HG03159 (cell line): ENCODE measurements around the gene PDIA4.
"Not testable (repeated sequence)": the region's sequence is repeated elsewhere in the genome, so short reads cannot be mapped to it uniquely, and the experiment has no call there.

Source experiments
- ATAC-seq: cut with Tn5 transposase; IDR thresholded peaks from one replicate; pipeline ENCODE4 v1.9.1; 2021; ENCODE audit warnings: mild to moderate bottlenecking, moderate library complexity; ENCODE audit not compliant: unreplicated experiment

The PDIA4 gene

GRCh38 chr7:149004405-149005370 is 23.6 kb downstream of the PDIA4 start:
- no peak for ATAC-seq

DNA sequence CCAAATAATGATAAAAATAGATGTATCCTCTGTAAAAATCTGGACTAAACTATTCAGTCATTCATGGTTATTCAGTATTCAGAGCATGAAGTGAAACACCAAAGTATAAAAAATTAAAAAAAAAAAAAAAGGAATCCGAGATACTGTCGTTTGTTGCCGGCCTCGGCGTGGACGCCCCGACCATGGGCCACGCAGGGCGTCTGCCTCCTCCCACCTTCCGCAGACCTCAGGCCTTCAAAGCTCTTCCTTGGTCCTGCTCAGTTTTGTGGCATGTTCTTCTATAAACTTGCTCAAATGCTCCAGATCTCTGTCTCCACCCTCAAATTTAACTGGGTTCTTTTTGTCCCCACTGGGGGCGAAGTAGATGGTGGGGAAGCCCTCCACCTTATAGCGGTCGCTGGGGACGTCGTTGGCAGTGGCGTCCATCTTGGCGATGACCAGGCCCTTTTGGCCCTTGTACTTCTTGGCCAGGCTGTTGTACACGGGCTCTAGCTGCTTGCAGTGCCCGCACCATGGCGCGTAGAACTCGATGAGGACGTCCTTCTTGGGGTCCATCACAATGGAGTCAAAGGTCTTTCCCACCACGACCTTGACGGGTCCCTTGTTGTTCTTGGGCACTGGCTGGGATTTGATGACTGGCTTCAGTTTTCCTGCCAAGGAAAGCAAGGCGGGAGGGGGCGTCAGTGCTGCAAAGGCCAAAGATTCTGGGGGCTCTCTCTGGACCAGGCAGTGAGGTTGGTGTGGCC is 24.6 kb downstream of the PDIA4 start:
- ATAC-seq: no peak

DNA sequence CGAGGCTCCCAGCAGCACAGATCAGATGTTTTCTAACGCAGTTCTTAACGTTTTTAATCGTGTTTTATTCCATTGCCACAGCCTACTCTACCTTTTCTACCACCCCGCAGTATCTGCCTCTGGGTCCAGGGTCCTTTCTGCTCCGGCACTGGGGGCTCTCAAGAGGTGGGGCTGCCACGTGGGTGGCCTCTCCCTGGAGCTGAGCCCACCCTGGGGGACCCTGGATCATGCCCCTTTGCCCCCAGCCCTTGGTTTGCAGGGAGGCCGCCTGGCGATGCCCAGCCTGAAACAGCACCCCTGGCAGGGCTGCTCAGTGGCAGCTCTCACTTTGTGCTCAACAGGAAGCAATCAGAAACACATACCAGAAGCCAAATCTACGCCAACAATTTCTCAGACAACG is 25.3 kb downstream of the PDIA4 start:
- ATAC-seq: no peak

GRCh38 chr7:149002604-149003003 is 25.7 kb downstream of the PDIA4 start:
- no peak for ATAC-seq

- ATAC-seq: no peak
Observed at GRCh38 chr7:149001427-149002068, 26.8 kb downstream of the PDIA4 start.

DNA sequence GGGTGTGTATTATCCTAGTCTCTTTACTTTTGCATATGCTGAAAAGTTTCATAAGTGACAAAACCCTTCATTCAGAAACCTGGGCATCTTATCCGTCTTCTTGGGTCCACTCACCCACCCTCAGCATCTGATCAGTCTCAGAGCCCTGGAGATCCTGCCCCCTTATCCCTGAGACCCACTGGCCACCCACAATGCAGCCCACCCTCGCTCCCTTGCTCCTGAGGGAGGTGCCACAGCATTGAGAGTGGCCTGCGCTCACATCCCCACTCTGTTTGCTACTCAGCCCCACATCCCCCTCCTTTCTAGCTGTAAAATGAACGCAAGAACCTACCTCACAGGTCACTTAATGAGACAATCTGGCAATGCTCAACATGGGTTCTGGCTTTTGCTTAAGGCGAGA is 27.3 kb downstream of the PDIA4 start:
- ATAC-seq: no peak

DNA sequence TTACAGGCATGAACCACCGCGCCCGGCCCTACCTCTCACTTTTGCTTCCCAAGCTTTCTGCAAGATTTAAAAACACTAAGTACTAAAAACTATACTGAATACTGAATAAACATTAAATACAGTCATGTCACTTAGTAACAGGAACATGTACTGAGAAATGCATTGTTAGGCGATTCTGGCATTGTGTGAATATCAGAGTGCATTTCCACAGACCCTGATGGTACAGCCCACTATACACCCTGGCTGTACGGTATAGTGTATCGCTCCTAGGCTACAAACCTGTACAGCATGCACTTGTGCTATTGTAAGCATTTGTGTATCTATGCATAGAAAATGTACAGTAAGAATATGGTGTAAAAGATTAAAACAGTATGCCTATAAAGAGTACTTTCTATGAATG is 29.1 kb downstream of the PDIA4 start:
- no peak for ATAC-seq

DNA sequence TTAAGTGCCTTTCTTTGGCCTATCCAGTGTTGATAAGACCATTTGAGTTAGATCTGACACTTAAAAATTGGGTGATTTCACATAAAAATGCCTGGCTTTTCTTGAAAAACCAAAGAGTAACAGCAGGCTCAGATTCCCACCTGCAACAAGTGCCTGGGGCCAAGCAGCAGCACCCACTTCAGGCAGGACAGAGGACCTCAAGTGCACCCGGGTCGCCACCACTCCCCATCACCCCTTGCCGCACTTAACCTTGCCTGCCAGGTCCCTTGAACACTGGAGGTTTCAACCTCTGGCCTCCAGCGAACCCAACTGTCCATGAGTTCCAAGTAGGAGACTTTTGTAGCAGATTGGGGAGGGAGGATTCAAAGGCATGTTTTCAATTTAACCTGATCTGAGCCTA is 30.8 kb downstream of the PDIA4 start:
- ATAC-seq: no peak

DNA sequence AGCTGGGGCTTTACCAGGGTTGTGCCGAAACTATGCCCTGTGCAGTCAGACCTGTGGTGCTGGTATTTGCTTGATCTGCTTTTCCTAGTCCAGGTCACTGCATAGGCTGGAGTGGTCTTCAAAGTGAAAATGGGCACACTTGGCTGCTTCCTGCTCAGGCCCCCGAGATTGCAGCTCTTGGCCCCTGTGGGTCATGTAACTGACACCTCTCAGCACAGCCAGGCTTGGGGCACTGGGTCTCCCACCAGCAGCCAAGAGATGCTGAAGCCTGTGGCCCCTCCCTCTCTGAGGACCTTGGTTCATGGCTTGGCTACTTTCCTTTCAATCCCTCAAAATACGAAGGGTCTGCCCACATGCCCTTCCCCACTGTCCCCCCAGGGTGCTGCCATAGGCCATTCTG is 33.7 kb downstream of the PDIA4 start:
- ATAC-seq: no peak

DNA sequence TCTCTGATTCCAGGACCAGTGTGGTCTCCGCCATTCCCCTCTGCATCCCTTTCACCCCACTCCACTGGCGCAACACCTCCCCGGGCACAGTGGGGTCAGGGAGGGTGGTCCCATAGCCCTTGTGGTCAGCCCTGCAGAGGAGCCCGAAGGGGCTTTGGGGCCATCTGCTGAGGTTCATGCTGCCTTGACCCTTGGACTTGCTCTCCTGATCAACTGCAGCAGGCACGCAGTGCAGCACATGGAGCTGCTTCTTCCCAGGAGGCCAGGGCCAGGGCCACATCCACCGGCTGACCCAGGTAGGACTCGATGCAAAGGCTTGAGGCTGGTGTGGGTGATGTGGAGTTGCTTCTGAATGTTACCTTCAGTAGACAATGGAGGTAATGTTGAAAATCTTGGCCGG is 35.1 kb downstream of the PDIA4 start:
- ATAC-seq: no peak

- no peak for ATAC-seq
Observed at GRCh38 chr7:148991536-148991935, 36.8 kb downstream of the PDIA4 start.

- peak; percentile 0 for ATAC-seq
Observed at GRCh38 chr7:148987751-148988512, 40.4 kb downstream of the PDIA4 start.

DNA sequence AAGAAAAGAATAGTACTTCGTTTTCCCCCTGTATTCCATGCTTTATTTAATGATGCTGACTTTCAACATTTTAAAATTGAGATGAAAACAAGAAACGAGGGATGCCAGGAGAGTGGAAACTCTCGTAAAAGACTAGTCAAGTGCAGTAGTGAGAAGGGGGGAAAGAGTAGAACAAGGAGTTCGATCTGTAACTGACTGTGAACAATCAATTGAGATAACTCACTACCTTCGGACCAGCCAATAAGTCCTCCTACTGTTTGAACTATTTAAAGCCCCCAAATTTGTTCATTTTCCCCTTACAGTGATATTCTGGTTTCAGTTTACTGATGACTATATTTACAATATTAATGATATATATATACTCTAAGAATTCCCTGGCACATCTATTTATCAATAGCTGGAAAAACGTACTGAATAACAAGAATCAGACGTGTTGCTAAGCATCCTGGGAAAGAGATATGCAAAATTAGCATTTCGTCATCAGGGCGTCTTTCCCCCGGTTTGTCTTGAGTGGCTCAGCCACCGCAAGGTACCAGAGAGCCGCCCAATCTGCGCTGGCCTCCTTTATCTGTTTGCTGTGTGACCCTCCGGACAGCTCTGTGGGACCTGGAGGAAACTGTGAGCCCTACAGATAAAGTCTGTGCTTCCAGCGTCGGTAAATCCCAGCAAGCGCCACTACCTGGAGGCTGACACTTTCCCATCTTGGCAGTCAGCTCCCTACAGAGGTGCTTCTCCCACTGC is 41.1 kb downstream of the PDIA4 start:
- peak; percentile 85 for ATAC-seq

GRCh38 chr7:148986742-148987009 is 41.6 kb downstream of the PDIA4 start:
- no peak for ATAC-seq

GRCh38 chr7:148983200-148984146 is 44.8 kb downstream of the PDIA4 start:
- peak; percentile 54 for ATAC-seq

- ATAC-seq: no peak
Observed at GRCh38 chr7:148982654-148983199, 45.6 kb downstream of the PDIA4 start.

GRCh38 chr7:148979827-148980226 is 48.5 kb downstream of the PDIA4 start:
- no peak for ATAC-seq

GRCh38 chr7:148979072-148979471 is 49.2 kb downstream of the PDIA4 start:
- not testable (repeated sequence) for ATAC-seq

- ATAC-seq: no peak
Observed at GRCh38 chr7:148978091-148978490, 50.2 kb downstream of the PDIA4 start.
